Panc1 (cell line): ENCODE results near the gene TACC2.

Source experiments
- CTCF ChIP-seq: fragments of 450-650 bp; IDR thresholded peaks from 2 replicates; pipeline ENCODE4 v1.5.1; 2017; ENCODE audit warnings: mild to moderate bottlenecking
- TCF7L2 ChIP-seq: IDR thresholded peaks from 2 replicates; pipeline ENCODE4 v1.6.1; 2011; ENCODE audit warnings: mild to moderate bottlenecking, low read depth, low read length, inconsistent platforms

GRCh38 chr10:122001698-122002097 is 12.7 kb downstream of the TACC2 start:
- TF ChIP-seq CTCF (no peak), TCF7L2 (no peak)
